MM.1S (cell line): ENCODE results near the gene ANKRD60.

Source experiments
- DNase-seq: peaks from one replicate; pipeline ENCODE4 v3.0.0-alpha.2; 2015
- H2AFZ ChIP-seq: fragments of 300-600 bp; sonication (generic); 2 replicates; pipeline ENCODE4 v1.6.0; 2016; ENCODE audit warnings: antibody characterized with exemption, low read length
- H3F3A ChIP-seq: fragments of 300-600 bp; sonication (generic); 2 replicates; pipeline ENCODE4 v1.6.1; 2016; ENCODE audit warnings: mild to moderate bottlenecking, antibody characterized with exemption, low read length, moderate library complexity, mixed read lengths; ENCODE audit not compliant: insufficient read depth
- H3K27ac ChIP-seq: fragments of 300-600 bp; sonication (generic); 2 replicates; pipeline ENCODE4 v1.5.1; 2016; ENCODE audit warnings: mild to moderate bottlenecking, low read length
- H3K27me3 ChIP-seq: fragments of 300-600 bp; sonication (generic); replicated peaks from 2 replicates; pipeline ENCODE4 v1.6.0; 2016; ENCODE audit warnings: low read length; ENCODE audit not compliant: insufficient read depth
- H3K36me3 ChIP-seq: fragments of 300-600 bp; sonication (generic); replicated peaks from 2 replicates; pipeline ENCODE4 v1.6.1; 2016; ENCODE audit warnings: mild to moderate bottlenecking, low read length, mixed read lengths; ENCODE audit not compliant: insufficient read depth
- H3K4me1 ChIP-seq: fragments of 300-600 bp; sonication (generic); 2 replicates; pipeline ENCODE4 v1.6.1; 2016; ENCODE audit warnings: low read length, mixed read lengths
- H3K4me2 ChIP-seq: fragments of 300-600 bp; sonication (generic); 2 replicates; pipeline ENCODE4 v1.6.0; 2016; ENCODE audit warnings: low read depth, low read length
- H3K4me3 ChIP-seq: fragments of 300-600 bp; sonication (generic); 2 replicates; pipeline ENCODE4 v1.5.1; 2016; ENCODE audit warnings: low read length, mixed read lengths
- H3K79me2 ChIP-seq: fragments of 300-600 bp; sonication (generic); 2 replicates; pipeline ENCODE4 v1.6.1; 2016; ENCODE audit warnings: mixed run types, low read length, mixed read lengths
- H3K9ac ChIP-seq: fragments of 300-600 bp; sonication (generic); 2 replicates; pipeline ENCODE4 v1.6.1; 2016; ENCODE audit warnings: low read length, mixed read lengths
- H3K9me2 ChIP-seq: fragments of 300-600 bp; sonication (generic); replicated peaks from 2 replicates; pipeline ENCODE4 v1.6.1; 2016; ENCODE audit warnings: mild to moderate bottlenecking, low read length, mixed read lengths; ENCODE audit not compliant: insufficient read depth
- H3K9me3 ChIP-seq: fragments of 300-600 bp; sonication (generic); replicated peaks from 2 replicates; pipeline ENCODE4 v1.6.1; 2016; ENCODE audit warnings: mild to moderate bottlenecking, low read length, mixed read lengths; ENCODE audit not compliant: insufficient read depth
- H4K20me1 ChIP-seq: fragments of 300-600 bp; sonication (generic); 2 replicates; pipeline ENCODE4 v1.6.1; 2016; ENCODE audit warnings: mild to moderate bottlenecking, low read length, moderate library complexity, mixed read lengths; ENCODE audit not compliant: insufficient read depth
- EZH2 ChIP-seq: fragments of 300-600 bp; sonication (generic); optimal IDR thresholded peaks from 2 replicates; pipeline ENCODE3; 2017; ENCODE audit warnings: low read depth, mild to moderate bottlenecking, antibody characterized with exemption, low read length, mixed read lengths
- EZH2phosphoT487 ChIP-seq: fragments of 300-600 bp; sonication (generic); IDR thresholded peaks from 2 replicates; pipeline ENCODE4 v1.6.1; 2018; ENCODE audit warnings: antibody characterized with exemption, low read length
- TF ChIP-seq, protein P1 (sequence below): fragments of 300-600 bp; sonication (generic); IDR thresholded peaks from 2 replicates; pipeline ENCODE4 v1.5.1; 2016; ENCODE audit warnings: antibody characterized with exemption, low read length, mixed read lengths

ANKRD60 gene

DNA sequence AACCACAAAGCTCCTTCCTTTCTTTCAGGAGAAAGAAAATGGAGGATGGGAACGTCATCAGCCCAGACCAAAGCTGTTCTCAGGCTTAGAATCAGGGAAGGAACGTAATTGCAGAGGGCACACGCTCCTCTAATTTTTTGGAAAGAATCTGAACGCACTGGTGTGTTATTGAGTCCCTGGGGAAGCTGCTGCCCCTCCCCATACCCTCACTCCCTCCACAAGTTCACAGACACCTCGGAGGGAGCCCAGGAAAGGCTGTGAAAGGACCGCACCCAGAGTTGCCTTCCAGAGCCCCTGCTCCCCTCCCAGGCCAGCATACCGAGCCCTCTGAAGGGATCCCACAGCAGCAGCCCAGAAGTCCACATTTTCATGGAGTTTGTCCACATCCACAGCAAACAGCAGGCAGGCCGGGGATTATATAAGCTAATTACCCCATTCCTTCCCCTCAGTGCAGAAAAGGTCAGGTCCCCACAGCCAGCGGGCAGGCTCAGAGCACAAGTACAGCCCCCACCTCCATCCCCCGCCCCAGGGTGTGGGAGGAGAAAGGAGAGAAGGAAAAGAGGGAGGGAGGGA, 53.7 kb downstream of the ANKRD60 start:
- Histone ChIP-seq H3K9me2 (no peaks in the 10 kb centered on the region), H3F3A (no peaks in the 10 kb centered on the region), H4K20me1 (no peaks in the 10 kb centered on the region), H3K4me1 (no peaks in the 10 kb centered on the region), H3K9me3 (no peaks in the 10 kb centered on the region), H3K4me3 (no peak overlapping the region), H3K9ac (no peak overlapping the region), H3K36me3 (no peaks in the 10 kb centered on the region), H3K79me2 (no peaks in the 10 kb centered on the region), H3K27ac (no peak overlapping the region), H3K4me2 (no peak overlapping the region), H2AFZ (no peak overlapping the region), H3K27me3 (peaks cover 90% of the 10 kb centered on the region)
- DNase-seq = no peak
- no peak for TF ChIP-seq EZH2
- TF ChIP-seq, protein P1, sequence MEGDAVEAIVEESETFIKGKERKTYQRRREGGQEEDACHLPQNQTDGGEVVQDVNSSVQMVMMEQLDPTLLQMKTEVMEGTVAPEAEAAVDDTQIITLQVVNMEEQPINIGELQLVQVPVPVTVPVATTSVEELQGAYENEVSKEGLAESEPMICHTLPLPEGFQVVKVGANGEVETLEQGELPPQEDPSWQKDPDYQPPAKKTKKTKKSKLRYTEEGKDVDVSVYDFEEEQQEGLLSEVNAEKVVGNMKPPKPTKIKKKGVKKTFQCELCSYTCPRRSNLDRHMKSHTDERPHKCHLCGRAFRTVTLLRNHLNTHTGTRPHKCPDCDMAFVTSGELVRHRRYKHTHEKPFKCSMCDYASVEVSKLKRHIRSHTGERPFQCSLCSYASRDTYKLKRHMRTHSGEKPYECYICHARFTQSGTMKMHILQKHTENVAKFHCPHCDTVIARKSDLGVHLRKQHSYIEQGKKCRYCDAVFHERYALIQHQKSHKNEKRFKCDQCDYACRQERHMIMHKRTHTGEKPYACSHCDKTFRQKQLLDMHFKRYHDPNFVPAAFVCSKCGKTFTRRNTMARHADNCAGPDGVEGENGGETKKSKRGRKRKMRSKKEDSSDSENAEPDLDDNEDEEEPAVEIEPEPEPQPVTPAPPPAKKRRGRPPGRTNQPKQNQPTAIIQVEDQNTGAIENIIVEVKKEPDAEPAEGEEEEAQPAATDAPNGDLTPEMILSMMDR = no peak
- no peak for TF ChIP-seq EZH2phosphoT487

DNA sequence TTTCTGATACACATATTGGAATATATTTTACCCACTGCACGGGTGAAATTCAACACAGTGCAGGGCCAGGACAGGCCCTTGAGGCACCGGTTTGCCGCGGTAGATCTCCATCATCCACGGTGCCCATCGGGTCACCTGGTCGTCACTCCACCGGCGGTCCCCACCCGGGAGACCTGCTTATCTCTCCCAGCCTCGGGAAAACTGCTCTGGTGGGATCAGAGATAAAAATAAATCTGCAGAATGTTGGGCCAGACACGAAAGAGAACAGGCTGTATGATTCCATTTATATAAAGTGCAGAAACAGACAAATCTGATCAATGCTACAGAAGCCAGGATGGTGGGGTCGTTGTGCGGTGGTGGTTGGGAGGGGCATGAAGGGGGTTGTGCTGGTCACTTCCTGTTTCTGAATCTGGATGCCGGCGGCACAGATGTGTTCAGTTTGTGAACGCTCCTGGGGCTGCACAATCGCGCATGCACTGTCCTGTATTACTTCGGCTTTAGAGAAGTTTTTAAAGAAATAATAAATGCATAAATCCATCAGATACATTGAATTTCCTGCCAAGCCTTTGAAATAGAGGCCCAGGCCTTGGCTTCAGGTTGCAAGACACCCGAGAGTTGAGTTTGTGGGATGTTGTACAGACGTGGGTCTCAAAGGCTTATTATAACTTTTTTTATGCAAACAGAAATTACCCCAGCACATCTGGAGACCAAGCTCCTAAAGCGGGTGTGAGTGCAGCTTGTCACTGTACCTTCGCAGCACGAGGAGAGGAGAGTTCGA, 54.3 kb downstream of the ANKRD60 start:
- Histone ChIP-seq H3K4me2 (no peak overlapping the region), H3K4me1 (no peaks in the 10 kb centered on the region), H3K9me3 (no peaks in the 10 kb centered on the region), H4K20me1 (no peaks in the 10 kb centered on the region), H3K4me3 (no peak overlapping the region), H3K27ac (no peak overlapping the region), H3K36me3 (no peaks in the 10 kb centered on the region), H3K9me2 (no peaks in the 10 kb centered on the region), H3K9ac (no peak overlapping the region), H3F3A (no peaks in the 10 kb centered on the region), H2AFZ (no peak overlapping the region), H3K79me2 (no peaks in the 10 kb centered on the region), H3K27me3 (peaks cover 91% of the 10 kb centered on the region)
- TF ChIP-seq, protein P1 = no peak
- TF ChIP-seq EZH2 = no peak
- TF ChIP-seq EZH2phosphoT487 = no peak
- no peak for DNase-seq

DNA sequence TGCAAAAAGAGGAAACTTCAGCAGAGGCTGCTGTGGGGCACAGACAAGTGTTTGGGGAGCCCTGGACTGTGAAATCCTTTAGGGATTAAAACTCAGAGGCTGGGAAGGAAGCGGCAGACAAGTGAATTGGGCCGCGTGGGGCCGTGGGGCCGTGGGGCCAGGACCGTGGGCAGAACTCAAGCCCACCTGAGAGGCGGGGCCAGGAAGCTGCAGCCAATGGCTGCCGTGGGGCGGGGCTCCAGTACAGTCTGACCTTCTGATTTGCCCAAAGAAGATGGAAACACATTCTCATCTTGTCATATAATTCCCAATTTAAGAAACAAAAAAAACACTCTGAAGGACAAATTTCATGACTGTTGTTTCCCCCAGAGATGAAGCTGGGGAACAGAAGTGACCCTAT, 55.4 kb downstream of the ANKRD60 start:
- H3K4me1 ChIP-seq = no peaks in the 10 kb centered on the region

More for the DNA sequence above, 55.4 kb downstream of the ANKRD60 start:
- no peak overlapping the region for H2AFZ ChIP-seq
- no peak overlapping the region for H3K4me3 ChIP-seq
- TF ChIP-seq EZH2phosphoT487 (no peak), EZH2 (no peak)
- TF ChIP-seq, protein P1 = no peak
- H4K20me1 ChIP-seq = no peaks in the 10 kb centered on the region
- H3K4me2 ChIP-seq = no peak overlapping the region
- no peaks in the 10 kb centered on the region for H3K79me2 ChIP-seq
- no peak overlapping the region for H3K9ac ChIP-seq
- DNase-seq = no peak
- no peaks in the 10 kb centered on the region for H3K9me2 ChIP-seq
- H3K27me3 ChIP-seq = peaks cover 91% of the 10 kb centered on the region
- H3K27ac ChIP-seq = no peak overlapping the region
- no peaks in the 10 kb centered on the region for H3F3A ChIP-seq
- H3K9me3 ChIP-seq = no peaks in the 10 kb centered on the region
- no peaks in the 10 kb centered on the region for H3K36me3 ChIP-seq
